T-helper 2 cell treated with Interferon-gamma antibody and Interleukin-4, amounts not matched to agents 5 μg/mL and 100 μg/mL, for 36 hours (primary cell): ENCODE data around the gene MROH7.

Source experiments
- DNase-seq: peaks from one replicate; pipeline ENCODE4 v3.0.0; 2021; ENCODE audit warnings: low spot score
- H3K27ac Mint-ChIP-seq: one replicate; pipeline ENCODE4 v1.8.0; 2021; ENCODE audit warnings: mild to moderate bottlenecking, mixed read lengths
- H3K27me3 Mint-ChIP-seq: one replicate; pipeline ENCODE4 v1.8.0; 2021; ENCODE audit warnings: low read depth, mixed read lengths
- H3K36me3 Mint-ChIP-seq: one replicate; pipeline ENCODE4 v1.8.0; 2021; ENCODE audit warnings: low read depth, mixed read lengths
- H3K4me1 Mint-ChIP-seq: one replicate; pipeline ENCODE4 v1.8.0; 2021; ENCODE audit warnings: low read depth, mixed read lengths
- H3K4me3 Mint-ChIP-seq: one replicate; pipeline ENCODE4 v1.8.0; 2022; ENCODE audit warnings: mild to moderate bottlenecking, moderate library complexity, mixed read lengths
- H3K9me3 Mint-ChIP-seq: one replicate; pipeline ENCODE4 v1.8.0; 2021; ENCODE audit warnings: mixed read lengths

MROH7 gene

DNA sequence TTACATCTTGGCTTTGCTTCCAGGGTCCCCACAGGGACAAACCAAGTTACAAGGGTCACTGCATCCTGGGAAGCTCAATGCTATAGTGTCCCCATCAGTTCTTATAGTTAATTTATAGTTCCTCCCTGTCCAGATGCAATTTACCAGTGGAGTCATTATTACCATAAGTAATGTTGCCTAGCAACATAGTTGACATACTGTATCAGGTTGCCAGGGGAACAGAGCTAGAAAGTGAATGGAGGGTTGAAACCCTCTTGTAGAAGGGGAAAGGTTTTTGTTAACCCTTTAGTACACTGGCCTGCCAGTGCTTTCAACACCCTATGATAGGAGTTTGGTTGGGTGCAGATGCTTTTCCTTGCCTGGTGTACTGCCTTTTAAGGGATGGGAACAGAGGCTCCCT is 39.8 kb downstream of the MROH7 start:
- Mint-ChIP-seq H3K27ac (no peak overlapping the region), H3K9me3 (no peaks in the 10 kb centered on the region), H3K4me1 (no peaks in the 10 kb centered on the region), H3K36me3 (no peaks in the 10 kb centered on the region), H3K4me3 (no peak overlapping the region), H3K27me3 (no peaks in the 10 kb centered on the region)
- DNase-seq, result no peak

DNA sequence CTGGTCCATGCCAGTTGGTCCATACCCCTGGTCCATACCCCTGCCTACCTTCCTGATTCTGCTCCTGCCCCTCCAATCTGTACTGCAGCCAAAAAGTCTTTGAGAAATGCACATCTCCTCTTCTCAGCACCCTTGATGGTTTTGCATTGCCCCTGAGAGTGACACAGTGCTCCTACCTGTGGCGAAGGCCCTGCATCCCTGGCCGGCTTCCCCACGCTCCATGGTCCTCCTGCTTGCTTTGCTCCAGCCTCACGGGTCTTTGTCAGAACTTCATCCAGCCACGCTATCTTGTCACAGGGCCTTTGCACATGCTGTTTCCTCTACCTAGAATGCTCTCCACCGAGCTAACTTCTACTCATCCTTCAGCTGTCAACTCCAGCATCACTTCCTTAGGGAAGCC is 41.9 kb downstream of the MROH7 start:
- DNase-seq, result no peak
- H3K36me3 Mint-ChIP-seq, result no peaks in the 10 kb centered on the region
- H3K4me1 Mint-ChIP-seq, result no peaks in the 10 kb centered on the region
- no peak overlapping the region for H3K27ac Mint-ChIP-seq
- H3K4me3 Mint-ChIP-seq, result no peak overlapping the region
- H3K27me3 Mint-ChIP-seq, result no peaks in the 10 kb centered on the region
- no peaks in the 10 kb centered on the region for H3K9me3 Mint-ChIP-seq

DNA sequence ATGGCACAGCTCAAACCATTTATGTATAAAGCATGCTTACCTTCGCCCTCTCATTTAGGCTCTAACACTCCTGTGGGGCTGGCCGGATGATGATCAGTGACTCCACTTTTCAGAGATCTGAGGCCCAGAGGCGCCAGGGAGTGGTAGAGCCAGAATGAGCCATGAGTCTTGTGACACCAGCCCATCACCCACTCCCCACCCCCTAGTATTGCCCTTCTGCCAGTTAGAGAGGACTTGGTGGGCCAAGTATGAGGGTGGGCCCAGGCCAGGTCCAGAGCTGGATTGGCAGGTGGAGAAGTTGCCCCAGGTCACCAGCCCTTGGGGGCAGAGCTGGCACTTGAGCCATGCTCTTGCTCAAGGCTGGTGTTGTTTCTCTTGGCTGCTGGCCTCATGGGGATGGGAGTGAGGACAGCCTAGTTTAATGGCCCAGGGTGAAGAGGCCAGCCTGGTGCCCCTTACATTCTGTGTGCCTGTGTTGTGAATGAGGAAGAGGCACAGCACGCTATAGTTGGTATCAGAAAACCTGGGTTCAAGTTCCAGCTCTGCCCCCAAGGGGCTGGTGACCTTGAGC is 43.8 kb downstream of the MROH7 start:
- no peak for DNase-seq
- no peaks in the 10 kb centered on the region for H3K4me1 Mint-ChIP-seq
- H3K9me3 Mint-ChIP-seq, result no peaks in the 10 kb centered on the region
- no peaks in the 10 kb centered on the region for H3K36me3 Mint-ChIP-seq
- H3K27ac Mint-ChIP-seq, result no peak overlapping the region
- H3K27me3 Mint-ChIP-seq, result no peaks in the 10 kb centered on the region
- H3K4me3 Mint-ChIP-seq, result no peak overlapping the region

- Mint-ChIP-seq H3K27ac (no peak overlapping the region), H3K27me3 (no peaks in the 10 kb centered on the region), H3K4me1 (no peaks in the 10 kb centered on the region), H3K9me3 (no peaks in the 10 kb centered on the region), H3K4me3 (no peak overlapping the region), H3K36me3 (no peaks in the 10 kb centered on the region)
- no peak for DNase-seq
Observed at GRCh38 chr1:54686155-54686554, 44.6 kb downstream of the MROH7 start.

- Mint-ChIP-seq H3K27ac (no peak overlapping the region), H3K4me1 (no peaks in the 10 kb centered on the region), H3K36me3 (no peaks in the 10 kb centered on the region), H3K9me3 (no peaks in the 10 kb centered on the region), H3K4me3 (no peak overlapping the region), H3K27me3 (no peaks in the 10 kb centered on the region)
- no peak for DNase-seq
Observed at GRCh38 chr1:54694771-54695170, 53.2 kb downstream of the MROH7 start.

GRCh38 chr1:54695221-54695620 is 53.6 kb downstream of the MROH7 start:
- no peak overlapping the region for H3K27ac Mint-ChIP-seq

DNA sequence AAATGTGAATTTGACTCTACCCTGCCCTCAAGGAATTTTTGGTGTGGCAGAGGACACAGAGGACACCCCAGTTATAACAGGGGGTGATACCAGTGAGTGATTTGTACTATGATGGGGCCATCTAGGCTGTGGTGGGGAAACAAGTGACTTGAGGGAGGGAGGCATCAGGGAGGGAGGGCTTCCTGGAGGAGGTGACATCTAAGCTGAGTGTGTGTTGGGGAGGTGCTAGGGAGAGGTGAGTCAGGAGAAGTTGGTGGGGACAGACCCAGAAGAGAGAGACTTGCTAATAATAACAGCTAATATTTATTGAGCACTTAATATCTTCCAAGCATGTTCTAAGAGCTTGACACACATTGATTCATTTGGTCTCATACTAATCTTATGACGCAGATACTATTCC is 54.2 kb downstream of the MROH7 start:
- no peak overlapping the region for H3K4me3 Mint-ChIP-seq
- H3K9me3 Mint-ChIP-seq, result no peaks in the 10 kb centered on the region
- H3K36me3 Mint-ChIP-seq, result no peaks in the 10 kb centered on the region
- no peaks in the 10 kb centered on the region for H3K27me3 Mint-ChIP-seq
- H3K4me1 Mint-ChIP-seq, result no peaks in the 10 kb centered on the region
- DNase-seq, result no peak
- H3K27ac Mint-ChIP-seq, result no peak overlapping the region

More at GRCh38 chr1:54695221-54695620, 53.6 kb downstream of the MROH7 start:
- H3K9me3 Mint-ChIP-seq, result no peaks in the 10 kb centered on the region
- no peaks in the 10 kb centered on the region for H3K27me3 Mint-ChIP-seq
- no peak for DNase-seq
- H3K4me1 Mint-ChIP-seq, result no peaks in the 10 kb centered on the region
- no peak overlapping the region for H3K4me3 Mint-ChIP-seq
- H3K36me3 Mint-ChIP-seq, result no peaks in the 10 kb centered on the region

DNA sequence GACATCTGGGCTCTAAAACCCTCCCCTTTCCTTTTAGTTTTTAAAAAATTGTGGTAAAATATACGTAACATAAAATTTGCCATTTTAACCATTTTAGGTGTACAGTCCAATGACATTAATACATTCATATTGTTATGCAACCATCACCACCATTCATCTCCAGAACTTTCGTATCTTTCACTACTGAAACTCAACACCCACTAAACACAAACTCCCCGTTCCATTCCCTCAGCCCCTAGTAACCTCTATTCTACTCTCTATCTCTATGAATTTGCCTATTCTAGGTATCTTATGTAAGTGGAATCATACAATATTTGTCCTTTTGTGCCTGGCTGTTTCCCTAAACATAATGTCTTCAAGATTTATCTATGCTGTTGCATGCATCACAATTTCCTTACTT is 54.7 kb downstream of the MROH7 start:
- Mint-ChIP-seq H3K27ac (no peak overlapping the region), H3K4me3 (no peak overlapping the region), H3K36me3 (no peaks in the 10 kb centered on the region), H3K4me1 (no peaks in the 10 kb centered on the region), H3K27me3 (no peaks in the 10 kb centered on the region), H3K9me3 (no peaks in the 10 kb centered on the region)
- no peak for DNase-seq

DNA sequence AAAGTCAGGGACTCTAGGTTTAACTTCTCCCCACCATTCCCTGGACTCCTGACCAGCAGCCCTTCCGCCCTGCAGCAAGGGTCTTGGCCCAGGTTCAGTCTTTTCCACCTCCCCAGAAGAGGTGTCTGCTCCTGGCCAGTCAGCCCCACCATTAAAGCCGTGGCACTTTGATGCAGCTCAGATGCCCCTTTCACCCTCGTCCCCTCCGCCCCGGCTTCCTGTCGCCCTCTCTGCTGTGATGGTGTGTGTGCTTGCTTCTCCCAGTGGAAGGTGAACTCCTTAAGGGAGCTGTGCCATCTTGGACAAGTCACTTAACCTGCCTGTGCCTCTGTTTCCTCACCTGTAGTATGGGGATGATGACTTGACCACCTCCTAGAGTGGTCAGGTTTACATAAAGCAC is 56.3 kb downstream of the MROH7 start:
- H3K36me3 Mint-ChIP-seq, result no peaks in the 10 kb centered on the region
- H3K9me3 Mint-ChIP-seq, result no peaks in the 10 kb centered on the region
- no peaks in the 10 kb centered on the region for H3K4me1 Mint-ChIP-seq
- no peaks in the 10 kb centered on the region for H3K27me3 Mint-ChIP-seq
- H3K4me3 Mint-ChIP-seq, result no peak overlapping the region
- no peak overlapping the region for H3K27ac Mint-ChIP-seq
- DNase-seq, result no peak

- no peaks in the 10 kb centered on the region for H3K4me1 Mint-ChIP-seq
- no peaks in the 10 kb centered on the region for H3K36me3 Mint-ChIP-seq
- H3K27me3 Mint-ChIP-seq, result no peaks in the 10 kb centered on the region
- H3K4me3 Mint-ChIP-seq, result no peak overlapping the region
- no peaks in the 10 kb centered on the region for H3K9me3 Mint-ChIP-seq
- H3K27ac Mint-ChIP-seq, result no peak overlapping the region
- DNase-seq, result no peak
Observed at GRCh38 chr1:54698346-54698745, 56.8 kb downstream of the MROH7 start.

DNA sequence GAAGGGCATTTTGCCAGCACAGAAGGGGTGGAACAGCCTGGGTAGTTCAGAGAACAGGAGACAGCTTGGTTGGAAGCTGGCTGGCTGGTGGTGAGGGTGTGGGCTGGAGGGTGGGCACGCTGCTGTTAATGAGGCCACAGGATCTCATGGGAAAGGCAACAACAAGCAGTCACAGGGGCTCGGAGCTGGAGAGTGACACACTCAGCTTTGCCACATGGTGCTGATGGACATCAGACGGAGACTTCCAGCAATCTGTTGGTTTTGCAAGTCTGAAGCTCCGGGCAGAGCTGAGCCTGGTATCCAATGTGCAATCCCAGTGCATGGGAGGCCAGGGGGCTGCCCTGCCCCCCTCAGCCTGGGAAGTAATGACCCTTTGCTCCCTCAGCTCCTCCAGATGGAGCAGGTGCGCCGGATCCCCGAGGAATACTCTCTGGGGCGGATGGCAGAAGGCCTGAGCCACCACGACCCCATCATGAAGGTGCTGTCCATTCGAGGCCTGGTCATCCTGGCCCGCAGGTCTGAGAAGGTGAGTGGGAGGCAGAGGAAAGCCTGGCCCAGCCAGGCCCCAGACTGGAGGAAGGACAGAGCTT is 58.4 kb downstream of the MROH7 start:
- no peak overlapping the region for H3K27ac Mint-ChIP-seq
- H3K9me3 Mint-ChIP-seq, result no peaks in the 10 kb centered on the region
- no peaks in the 10 kb centered on the region for H3K4me1 Mint-ChIP-seq
- H3K4me3 Mint-ChIP-seq, result no peak overlapping the region
- DNase-seq, result no peak
- no peaks in the 10 kb centered on the region for H3K36me3 Mint-ChIP-seq
- H3K27me3 Mint-ChIP-seq, result no peaks in the 10 kb centered on the region

DNA sequence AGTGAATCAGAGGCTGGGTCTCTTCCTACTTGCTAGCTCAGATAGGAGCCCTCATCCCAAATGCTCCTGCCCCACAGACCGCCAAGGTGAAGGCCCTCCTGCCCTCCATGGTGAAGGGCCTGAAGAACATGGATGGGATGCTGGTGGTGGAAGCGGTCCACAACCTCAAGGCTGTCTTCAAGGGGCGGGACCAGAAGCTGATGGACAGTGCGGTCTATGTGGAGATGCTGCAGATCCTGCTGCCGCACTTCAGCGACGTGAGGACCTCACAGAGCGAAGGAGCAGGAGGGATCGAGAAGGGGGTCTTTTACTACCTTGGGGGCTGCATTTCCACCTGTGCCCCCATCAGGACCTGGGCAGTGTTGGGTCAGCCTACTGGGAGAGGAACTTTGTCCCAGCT is 59.5 kb downstream of the MROH7 start:
- Mint-ChIP-seq H3K27ac (no peak overlapping the region), H3K36me3 (no peaks in the 10 kb centered on the region), H3K4me1 (no peaks in the 10 kb centered on the region), H3K9me3 (no peaks in the 10 kb centered on the region), H3K27me3 (no peaks in the 10 kb centered on the region), H3K4me3 (no peak overlapping the region)
- DNase-seq, result no peak

DNA sequence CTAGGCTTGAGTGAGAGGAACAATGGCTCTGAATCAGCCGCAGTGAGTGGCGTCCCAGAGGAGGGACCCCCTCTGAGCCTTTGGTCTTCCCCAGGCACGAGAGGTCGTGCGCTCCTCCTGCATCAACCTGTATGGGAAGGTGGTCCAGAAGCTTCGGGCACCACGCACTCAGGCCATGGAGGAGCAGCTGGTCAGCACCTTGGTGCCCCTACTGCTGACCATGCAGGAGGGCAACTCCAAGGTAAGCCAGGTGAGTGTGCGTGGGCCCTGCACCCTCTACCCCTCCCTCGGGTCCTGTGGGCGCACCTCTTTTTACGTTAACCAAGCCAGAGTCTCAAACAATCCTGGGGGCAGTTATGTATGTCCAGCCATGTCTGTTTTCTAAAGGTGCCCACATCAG is 60.4 kb downstream of the MROH7 start:
- H3K27ac Mint-ChIP-seq, result no peak overlapping the region
- H3K4me3 Mint-ChIP-seq, result no peak overlapping the region
- DNase-seq, result no peak
- no peaks in the 10 kb centered on the region for H3K27me3 Mint-ChIP-seq
- no peaks in the 10 kb centered on the region for H3K36me3 Mint-ChIP-seq
- H3K4me1 Mint-ChIP-seq, result no peaks in the 10 kb centered on the region
- H3K9me3 Mint-ChIP-seq, result no peaks in the 10 kb centered on the region

DNA sequence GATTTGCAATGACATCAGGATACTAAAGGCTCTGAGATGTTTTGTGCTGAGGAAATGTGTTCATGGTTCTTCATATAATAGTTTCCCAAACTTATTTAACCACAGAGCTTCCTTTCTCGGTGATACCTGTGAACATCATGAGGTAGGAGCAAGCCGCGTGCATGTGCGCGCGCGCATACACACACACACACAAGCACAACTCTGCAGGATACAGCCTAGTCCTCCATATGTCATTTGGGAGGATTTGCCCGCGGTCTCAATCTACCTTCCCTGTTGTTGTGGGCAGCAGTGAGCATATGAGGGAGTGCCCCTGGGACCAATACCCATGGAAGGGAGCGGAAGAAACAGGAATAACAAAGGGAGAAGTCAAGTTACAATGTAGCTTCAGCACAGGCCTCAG is 61.9 kb downstream of the MROH7 start:
- Mint-ChIP-seq H3K36me3 (no peaks in the 10 kb centered on the region), H3K9me3 (no peaks in the 10 kb centered on the region), H3K27me3 (no peaks in the 10 kb centered on the region), H3K27ac (no peak overlapping the region), H3K4me3 (no peak overlapping the region), H3K4me1 (no peaks in the 10 kb centered on the region)
- DNase-seq, result no peak

- Mint-ChIP-seq H3K36me3 (no peaks in the 10 kb centered on the region), H3K4me3 (no peak overlapping the region), H3K27ac (no peak overlapping the region)
Observed at GRCh38 chr1:54705153-54705552, 63.6 kb downstream of the MROH7 start.

More at GRCh38 chr1:54705153-54705552, 63.6 kb downstream of the MROH7 start:
- Mint-ChIP-seq H3K9me3 (no peaks in the 10 kb centered on the region), H3K4me1 (no peaks in the 10 kb centered on the region), H3K27me3 (no peaks in the 10 kb centered on the region)
- no peak for DNase-seq
